Gastrocnemius medialis (tissue), 4 donors: Measurements from ENCODE around the gene GREB1.

Source experiments
- CTCF ChIP-seq, 5 experiments: fragments of 450-650 bp in 3 of 5; fragments of 200-600 bp in 2 of 5; sonication (generic) in 2 of 5; IDR thresholded peaks in 4 of 5; conservative IDR thresholded peaks in 1 of 5; 1 replicate in 4 of 5; 2 replicates in 1 of 5; pipeline ENCODE4 v1.5.1; 2016 to 2019; ENCODE audit warnings: antibody characterized with exemption in 5 of 5, mild to moderate bottlenecking in 3 of 5, moderate library complexity in 3 of 5
- POLR2A ChIP-seq, 2 donors: fragments of 450-650 bp; IDR thresholded peaks; one replicate each; pipeline ENCODE4 v1.6.1; 2017; ENCODE audit warnings: antibody characterized with exemption in 2 of 2, mild to moderate bottlenecking in 2 of 2, moderate library complexity in 2 of 2

- no peak for TF ChIP-seq CTCF (IDR thresholded peaks at IDR 0.05 in 4 of 5, conservative IDR thresholded peaks at IDR 0.05 in 1 of 5)
- TF ChIP-seq POLR2A (IDR thresholded peaks at IDR 0.05), result no peak
Observed at GRCh38 chr2:11506611-11506969, 27.3 kb upstream of the GREB1 start.
